DMS153 (cell line): Measurements from ENCODE around the gene LGI4.

Source experiments
- DNase-seq: peaks from one replicate; lab custom pipeline; 2025; lab: John Stamatoyannopoulos, UW

The LGI4 gene

GRCh38 chr19:35134601-35135242 is at the start of gene LGI4:
LGI4 (minus strand) TSS chr19:35135059; CDS start chr19:35134680, 379 bp downstream.
- no peak for DNase-seq

GRCh38 chr19:35184267-35184666 is 49.4 kb upstream of the LGI4 start:
- no peak for DNase-seq

- no peak for DNase-seq
These were observed 46.5 kb upstream of the LGI4 start for GRCh38 chr19:35181387-35181786.

GRCh38 chr19:35179830-35180229 is 45.0 kb upstream of the LGI4 start:
- DNase-seq = no peak

GRCh38 chr19:35178701-35179100 is 43.8 kb upstream of the LGI4 start:
- DNase-seq = no peak

GRCh38 chr19:35177377-35178274 is 42.8 kb upstream of the LGI4 start:
- DNase-seq = no peak

- no peak for DNase-seq
These were observed 41.3 kb upstream of the LGI4 start for GRCh38 chr19:35176181-35176570.

- no peak for DNase-seq
These were observed 39.4 kb upstream of the LGI4 start for GRCh38 chr19:35174226-35174625.

GRCh38 chr19:35171730-35172129 is 36.9 kb upstream of the LGI4 start:
- no peak for DNase-seq

GRCh38 chr19:35170359-35171061 is 35.7 kb upstream of the LGI4 start:
- DNase-seq = no peak

- DNase-seq = no peak
These were observed 34.5 kb upstream of the LGI4 start for GRCh38 chr19:35169221-35169995.

- no peak for DNase-seq
These were observed 33.3 kb upstream of the LGI4 start for GRCh38 chr19:35168196-35168595.

GRCh38 chr19:35167251-35168119 is 32.6 kb upstream of the LGI4 start:
- DNase-seq = no peak

GRCh38 chr19:35166100-35167063 is 31.5 kb upstream of the LGI4 start:
- no peak for DNase-seq

- no peak for DNase-seq
These were observed 30.6 kb upstream of the LGI4 start for GRCh38 chr19:35165200-35166058.

- DNase-seq = no peak
These were observed 29.6 kb upstream of the LGI4 start for GRCh38 chr19:35164418-35164817.

- DNase-seq = no peak
These were observed 27.8 kb upstream of the LGI4 start for GRCh38 chr19:35162471-35163326.

GRCh38 chr19:35161434-35161743 is 26.5 kb upstream of the LGI4 start:
- no peak for DNase-seq
